ENCODE measurements around the gene UACA.

Gene UACA

GRCh38 chr15:70714015-70714414 is 49.3 kb downstream of the UACA start:
- Histone ChIP-seq H2AFZ (ENCODE audit: low read length) (no peak overlapping the region), H2AK5ac (ENCODE audit: low read depth, low read length) (no peak overlapping the region), H2BK15ac (ENCODE audit: low read length) (no peak overlapping the region), H3K18ac (ENCODE audit: low read length) (no peak overlapping the region), H4K8ac (ENCODE audit: low read depth, low read length) (no peak overlapping the region), H3K36me3 (replicated peaks in 1 of 2; ENCODE audit: control insufficient read depth in 2 of 2, insufficient read depth in 2 of 2, low read length in 2 of 2) (no peaks in the 10 kb centered on the region), H2BK12ac (ENCODE audit: low read length) (no peak overlapping the region), H2BK5ac (ENCODE audit: low read length) (no peak overlapping the region), H3K23ac (ENCODE audit: low read depth, low read length, poor library complexity) (no peak overlapping the region), H3K4ac (ENCODE audit: low read length) (no peak overlapping the region), H3K14ac (ENCODE audit: low read length) (no peak overlapping the region), H4K91ac (ENCODE audit: low read depth, low read length, poor library complexity) (no peak overlapping the region), H2BK120ac (ENCODE audit: low read depth, low read length) (no peak overlapping the region), H3K9ac (ENCODE audit: low read depth, low read length, poor library complexity) (no peak overlapping the region), H3K4me1 (ENCODE audit: control insufficient read depth in 2 of 2, insufficient read depth in 1 of 2, low read depth in 1 of 2, low read length in 2 of 2) (peaks cover 0 to 11% of the 10 kb centered on the region in 2 donors), H3K4me2 (ENCODE audit: insufficient read depth, low read length, poor library complexity, severe bottlenecking) (no peak overlapping the region), H3K27ac (replicated peaks; ENCODE audit: low read length) (no peak overlapping the region), H3K4me3 (ENCODE audit: low read length in 2 of 2) (no peak overlapping the region), H3K27me3 (ENCODE audit: control insufficient read depth in 3 of 3, insufficient read depth in 3 of 3, low read depth in 1 of 3, low read length in 3 of 3) (no peaks in the 10 kb centered on the region), H3K9me3 (replicated peaks in 1 of 2; ENCODE audit: control insufficient read depth in 2 of 2, insufficient read depth in 1 of 2, low read depth in 1 of 2, low read length in 2 of 2) (no peaks in the 10 kb centered on the region), H3K79me1 (ENCODE audit: low read depth, low read length) (peaks cover 1% of the 10 kb centered on the region)
- no CpG with 5 or more reads among the region's 2 CpGs for WGBS, 2 donors (ENCODE audit: extremely low coverage in 2 of 2, insufficient read length in 2 of 2, insufficient replicate concordance in 1 of 2)
- DNase-seq (ENCODE audit: low spot score) = no peak

- no peak overlapping the region for H2BK5ac ChIP-seq (ENCODE audit: low read length)
- no CpG with 5 or more reads among the region's 3 CpGs for WGBS, 2 donors (ENCODE audit: extremely low coverage in 2 of 2, insufficient read length in 2 of 2, insufficient replicate concordance in 1 of 2)
- H2BK15ac ChIP-seq (ENCODE audit: low read length) = no peak overlapping the region
- H3K4me2 ChIP-seq (ENCODE audit: insufficient read depth, low read length, poor library complexity, severe bottlenecking) = no peak overlapping the region
- H3K27ac ChIP-seq (replicated peaks; ENCODE audit: low read length) = no peak overlapping the region
- H3K79me1 ChIP-seq (ENCODE audit: low read depth, low read length) = peaks cover 1% of the 10 kb centered on the region
- no peaks in the 10 kb centered on the region for H3K9me3 ChIP-seq (replicated peaks in 1 of 2; ENCODE audit: control insufficient read depth in 2 of 2, insufficient read depth in 1 of 2, low read depth in 1 of 2, low read length in 2 of 2)
- H3K36me3 ChIP-seq (replicated peaks in 1 of 2; ENCODE audit: control insufficient read depth in 2 of 2, insufficient read depth in 2 of 2, low read length in 2 of 2) = no peaks in the 10 kb centered on the region
- DNase-seq (ENCODE audit: low spot score) = no peak
- no peaks in the 10 kb centered on the region for H3K27me3 ChIP-seq (ENCODE audit: control insufficient read depth in 3 of 3, insufficient read depth in 3 of 3, low read depth in 1 of 3, low read length in 3 of 3)
- no peak overlapping the region for H4K91ac ChIP-seq (ENCODE audit: low read depth, low read length, poor library complexity)
- H3K4me3 ChIP-seq (ENCODE audit: low read length in 2 of 2) = no peak overlapping the region
- H3K4ac ChIP-seq (ENCODE audit: low read length) = no peak overlapping the region
- H3K9ac ChIP-seq (ENCODE audit: low read depth, low read length, poor library complexity) = no peak overlapping the region
- peaks cover 0 to 11% of the 10 kb centered on the region in 2 donors for H3K4me1 ChIP-seq (ENCODE audit: control insufficient read depth in 2 of 2, insufficient read depth in 1 of 2, low read depth in 1 of 2, low read length in 2 of 2)
- H4K8ac ChIP-seq (ENCODE audit: low read depth, low read length) = no peak overlapping the region
- no peak overlapping the region for H3K18ac ChIP-seq (ENCODE audit: low read length)
- no peak overlapping the region for H3K14ac ChIP-seq (ENCODE audit: low read length)
- no peak overlapping the region for H2AK5ac ChIP-seq (ENCODE audit: low read depth, low read length)
- H2AFZ ChIP-seq (ENCODE audit: low read length) = no peak overlapping the region
- H2BK12ac ChIP-seq (ENCODE audit: low read length) = no peak overlapping the region
- no peak overlapping the region for H2BK120ac ChIP-seq (ENCODE audit: low read depth, low read length)
- H3K23ac ChIP-seq (ENCODE audit: low read depth, low read length, poor library complexity) = no peak overlapping the region
Observed at GRCh38 chr15:70712271-70712670, 51.1 kb downstream of the UACA start.

DNA sequence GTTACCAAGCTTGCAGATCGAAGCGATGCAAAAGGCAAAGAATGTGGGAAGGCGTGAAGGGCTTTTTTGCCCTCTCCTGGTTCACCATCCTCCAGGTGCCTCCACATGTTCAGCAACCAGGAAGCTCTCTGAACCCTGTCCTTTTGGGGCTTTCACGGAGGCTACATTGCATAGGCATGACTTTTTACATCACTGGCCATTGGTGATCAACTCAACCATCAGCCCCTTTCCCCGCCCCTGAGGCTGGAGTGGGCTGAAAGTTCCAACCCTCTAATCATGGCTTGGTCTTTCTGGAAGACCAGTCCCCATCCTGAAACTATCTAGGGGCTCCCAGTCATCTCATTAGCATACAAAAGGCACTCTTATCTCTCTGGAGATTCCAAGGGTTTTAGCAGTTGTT is 52.6 kb downstream of the UACA start:
- Histone ChIP-seq H2BK5ac (ENCODE audit: low read length) (no peak overlapping the region), H3K27ac (replicated peaks; ENCODE audit: low read length) (no peak overlapping the region), H3K9ac (ENCODE audit: low read depth, low read length, poor library complexity) (no peak overlapping the region), H3K4ac (ENCODE audit: low read length) (no peak overlapping the region), H2BK12ac (ENCODE audit: low read length) (no peak overlapping the region), H3K14ac (ENCODE audit: low read length) (no peak overlapping the region), H3K4me2 (ENCODE audit: insufficient read depth, low read length, poor library complexity, severe bottlenecking) (no peak overlapping the region), H4K8ac (ENCODE audit: low read depth, low read length) (no peak overlapping the region), H4K91ac (ENCODE audit: low read depth, low read length, poor library complexity) (no peak overlapping the region), H3K27me3 (ENCODE audit: control insufficient read depth in 3 of 3, insufficient read depth in 3 of 3, low read depth in 1 of 3, low read length in 3 of 3) (no peaks in the 10 kb centered on the region), H2BK120ac (ENCODE audit: low read depth, low read length) (no peak overlapping the region), H3K4me3 (ENCODE audit: low read length in 2 of 2) (no peak overlapping the region), H2AFZ (ENCODE audit: low read length) (no peak overlapping the region), H3K4me1 (ENCODE audit: control insufficient read depth in 2 of 2, insufficient read depth in 1 of 2, low read depth in 1 of 2, low read length in 2 of 2) (peaks cover 0 to 9% of the 10 kb centered on the region in 2 donors), H3K36me3 (replicated peaks in 1 of 2; ENCODE audit: control insufficient read depth in 2 of 2, insufficient read depth in 2 of 2, low read length in 2 of 2) (no peaks in the 10 kb centered on the region), H3K9me3 (replicated peaks in 1 of 2; ENCODE audit: control insufficient read depth in 2 of 2, insufficient read depth in 1 of 2, low read depth in 1 of 2, low read length in 2 of 2) (no peaks in the 10 kb centered on the region), H3K18ac (ENCODE audit: low read length) (no peak overlapping the region), H3K79me1 (ENCODE audit: low read depth, low read length) (no peaks in the 10 kb centered on the region), H2BK15ac (ENCODE audit: low read length) (no peak overlapping the region), H3K23ac (ENCODE audit: low read depth, low read length, poor library complexity) (no peak overlapping the region), H2AK5ac (ENCODE audit: low read depth, low read length) (no peak overlapping the region)
- WGBS, 2 donors (ENCODE audit: extremely low coverage in 2 of 2, insufficient read length in 2 of 2, insufficient replicate concordance in 1 of 2) = no CpG with 5 or more reads among the region's 5 CpGs
- DNase-seq (ENCODE audit: low spot score) = no peak

DNA sequence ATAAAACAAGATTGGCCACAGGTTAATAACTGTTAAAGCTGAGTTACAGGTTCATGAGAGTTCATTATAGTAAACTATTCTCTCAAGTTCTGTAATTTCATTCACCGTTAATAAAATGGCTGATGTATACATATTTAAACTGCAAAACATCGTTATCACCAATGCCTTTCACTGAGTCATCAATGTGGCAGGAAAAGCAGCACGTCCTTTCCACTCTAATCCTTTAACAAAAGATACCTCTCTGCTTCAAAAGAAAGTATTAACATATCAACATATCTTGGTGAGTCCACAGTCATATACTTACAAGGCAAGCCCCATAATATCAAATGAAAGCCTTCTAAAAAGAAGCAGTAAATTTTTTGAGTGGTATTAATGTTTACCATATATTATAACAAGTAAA is 54.5 kb downstream of the UACA start:
- no peak for DNase-seq (ENCODE audit: low spot score)
- Histone ChIP-seq H3K79me1 (ENCODE audit: low read depth, low read length) (no peaks in the 10 kb centered on the region), H3K4me1 (ENCODE audit: control insufficient read depth in 2 of 2, insufficient read depth in 1 of 2, low read depth in 1 of 2, low read length in 2 of 2) (peaks cover 0 to 9% of the 10 kb centered on the region in 2 donors), H3K36me3 (replicated peaks in 1 of 2; ENCODE audit: control insufficient read depth in 2 of 2, insufficient read depth in 2 of 2, low read length in 2 of 2) (no peaks in the 10 kb centered on the region), H2AFZ (ENCODE audit: low read length) (no peak overlapping the region), H3K9ac (ENCODE audit: low read depth, low read length, poor library complexity) (no peak overlapping the region), H2BK120ac (ENCODE audit: low read depth, low read length) (no peak overlapping the region), H2BK5ac (ENCODE audit: low read length) (no peak overlapping the region), H3K27ac (replicated peaks; ENCODE audit: low read length) (no peak overlapping the region), H3K4me3 (ENCODE audit: low read length in 2 of 2) (no peak overlapping the region), H3K18ac (ENCODE audit: low read length) (no peak overlapping the region), H4K8ac (ENCODE audit: low read depth, low read length) (no peak overlapping the region), H3K9me3 (replicated peaks in 1 of 2; ENCODE audit: control insufficient read depth in 2 of 2, insufficient read depth in 1 of 2, low read depth in 1 of 2, low read length in 2 of 2) (no peaks in the 10 kb centered on the region), H2BK12ac (ENCODE audit: low read length) (no peak overlapping the region), H2AK5ac (ENCODE audit: low read depth, low read length) (no peak overlapping the region), H4K91ac (ENCODE audit: low read depth, low read length, poor library complexity) (no peak overlapping the region), H3K27me3 (ENCODE audit: control insufficient read depth in 3 of 3, insufficient read depth in 3 of 3, low read depth in 1 of 3, low read length in 3 of 3) (no peaks in the 10 kb centered on the region), H3K14ac (ENCODE audit: low read length) (no peak overlapping the region), H3K23ac (ENCODE audit: low read depth, low read length, poor library complexity) (no peak overlapping the region), H2BK15ac (ENCODE audit: low read length) (no peak overlapping the region), H3K4me2 (ENCODE audit: insufficient read depth, low read length, poor library complexity, severe bottlenecking) (no peak overlapping the region), H3K4ac (ENCODE audit: low read length) (no peak overlapping the region)
- WGBS, 2 donors (ENCODE audit: extremely low coverage in 2 of 2, insufficient read length in 2 of 2, insufficient replicate concordance in 1 of 2) = no CpG with 5 or more reads among the region's 3 CpGs

Data from neuronal stem cell (in vitro differentiated cells).